ENCODE measurements around the gene PGPEP1.

Gene PGPEP1

DNA sequence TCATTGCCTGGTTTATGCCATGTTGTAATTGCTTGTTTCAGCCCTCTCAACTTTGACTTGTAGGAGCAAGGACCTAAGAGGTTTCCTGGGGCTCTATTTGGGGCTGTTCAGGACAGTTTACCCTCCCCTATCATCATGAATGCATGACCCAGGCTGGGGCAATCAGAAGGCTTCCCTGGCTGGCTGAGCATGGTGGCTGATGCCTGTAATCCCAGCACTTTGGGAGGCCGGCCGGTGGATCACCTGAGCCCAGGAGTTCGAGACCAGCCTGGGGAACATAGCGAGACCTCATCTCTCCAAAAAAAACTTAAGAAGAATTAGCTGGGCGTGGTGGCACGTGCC is 11.4 kb upstream of the PGPEP1 start:
- Histone ChIP-seq H3K4me1 (ENCODE audit: insufficient read depth, poor library complexity, severe bottlenecking) (no peaks in the 10 kb centered on the region), H3K36me3 (ENCODE audit: low read depth) (no peaks in the 10 kb centered on the region), H3K27me3 (ENCODE audit: insufficient read depth, poor library complexity, severe bottlenecking) (no peaks in the 10 kb centered on the region), H3K27ac (ENCODE audit: poor library complexity, severe bottlenecking) (peak overlapping the region; percentile 28), H3K9me3 (ENCODE audit: severe bottlenecking) (no peaks in the 10 kb centered on the region), H3K4me3 (ENCODE audit: severe bottlenecking) (peak overlapping the region; percentile 20)
- ATAC-seq (ENCODE audit: low read depth), result peak; percentile 4; the same call in 2 of the 3 replicates
- TF ChIP-seq, protein P1, sequence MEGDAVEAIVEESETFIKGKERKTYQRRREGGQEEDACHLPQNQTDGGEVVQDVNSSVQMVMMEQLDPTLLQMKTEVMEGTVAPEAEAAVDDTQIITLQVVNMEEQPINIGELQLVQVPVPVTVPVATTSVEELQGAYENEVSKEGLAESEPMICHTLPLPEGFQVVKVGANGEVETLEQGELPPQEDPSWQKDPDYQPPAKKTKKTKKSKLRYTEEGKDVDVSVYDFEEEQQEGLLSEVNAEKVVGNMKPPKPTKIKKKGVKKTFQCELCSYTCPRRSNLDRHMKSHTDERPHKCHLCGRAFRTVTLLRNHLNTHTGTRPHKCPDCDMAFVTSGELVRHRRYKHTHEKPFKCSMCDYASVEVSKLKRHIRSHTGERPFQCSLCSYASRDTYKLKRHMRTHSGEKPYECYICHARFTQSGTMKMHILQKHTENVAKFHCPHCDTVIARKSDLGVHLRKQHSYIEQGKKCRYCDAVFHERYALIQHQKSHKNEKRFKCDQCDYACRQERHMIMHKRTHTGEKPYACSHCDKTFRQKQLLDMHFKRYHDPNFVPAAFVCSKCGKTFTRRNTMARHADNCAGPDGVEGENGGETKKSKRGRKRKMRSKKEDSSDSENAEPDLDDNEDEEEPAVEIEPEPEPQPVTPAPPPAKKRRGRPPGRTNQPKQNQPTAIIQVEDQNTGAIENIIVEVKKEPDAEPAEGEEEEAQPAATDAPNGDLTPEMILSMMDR (IDR thresholded peaks at IDR 0.05; ENCODE audit: poor library complexity, severe bottlenecking), result no peak
- DNase-seq (ENCODE audit: low spot score), result no peak

DNA sequence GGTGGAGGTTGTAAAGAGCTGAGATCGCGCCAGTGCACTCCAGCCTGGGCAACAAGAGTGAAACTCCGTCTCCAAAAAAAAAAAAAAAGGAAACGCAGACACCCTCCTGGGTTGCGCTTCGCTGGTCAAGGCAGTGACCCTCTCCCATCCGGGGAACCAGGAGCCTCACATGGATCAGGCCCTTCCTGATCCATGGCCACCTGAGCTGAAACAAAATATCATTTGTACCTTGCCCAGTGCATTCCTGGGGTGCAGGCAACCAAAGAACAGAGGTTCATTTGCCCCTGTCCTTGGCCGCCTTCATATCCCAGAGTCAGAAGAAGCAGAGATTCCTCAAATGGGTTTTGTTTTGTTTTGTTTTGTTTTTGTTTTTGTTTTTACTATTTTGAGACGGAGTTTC is 9.5 kb upstream of the PGPEP1 start:
- TF ChIP-seq, protein P1 (IDR thresholded peaks at IDR 0.05; ENCODE audit: poor library complexity, severe bottlenecking), result no peak
- no peak overlapping the region for H3K27ac ChIP-seq (ENCODE audit: poor library complexity, severe bottlenecking)
- no peaks in the 10 kb centered on the region for H3K4me1 ChIP-seq (ENCODE audit: insufficient read depth, poor library complexity, severe bottlenecking)
- no peak for DNase-seq (ENCODE audit: low spot score)
- H3K4me3 ChIP-seq (ENCODE audit: severe bottlenecking), result no peak overlapping the region
- no peaks in the 10 kb centered on the region for H3K9me3 ChIP-seq (ENCODE audit: severe bottlenecking)
- H3K27me3 ChIP-seq (ENCODE audit: insufficient read depth, poor library complexity, severe bottlenecking), result no peaks in the 10 kb centered on the region
- ATAC-seq (ENCODE audit: low read depth), result no peak
- no peaks in the 10 kb centered on the region for H3K36me3 ChIP-seq (ENCODE audit: low read depth)

DNA sequence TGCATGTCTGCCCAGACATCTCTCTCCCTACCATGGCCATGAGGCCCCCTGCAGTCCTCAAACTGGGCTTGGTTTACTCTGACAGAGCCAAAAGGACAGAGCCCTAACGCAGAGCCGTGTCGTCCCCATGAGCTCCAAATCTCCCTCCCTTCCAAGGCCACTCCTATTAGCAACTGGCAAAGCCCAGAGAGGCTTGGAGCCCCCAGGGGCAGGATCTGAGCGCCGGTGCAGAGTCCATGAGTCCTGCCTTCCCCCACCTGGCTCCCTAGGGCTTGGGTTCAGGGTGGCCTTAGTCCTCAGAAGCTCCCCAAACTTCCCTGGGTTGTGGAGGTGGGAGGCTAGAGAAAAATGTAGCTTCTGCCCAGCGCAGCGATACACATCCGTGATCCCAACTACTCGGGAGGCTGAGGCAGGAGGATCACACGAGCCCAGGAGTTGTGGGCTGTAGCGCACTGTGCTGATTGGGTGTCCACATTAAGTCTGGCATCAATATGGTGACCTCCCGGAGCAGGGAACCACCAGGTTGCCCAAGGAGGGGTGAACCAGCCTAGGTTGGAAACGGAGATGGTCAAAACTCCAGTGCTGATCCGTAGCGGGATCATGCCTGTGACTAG is 7.4 kb upstream of the PGPEP1 start:
- ATAC-seq (ENCODE audit: low read depth) (no peak), DNase-seq (ENCODE audit: low spot score) (no peak)
- Histone ChIP-seq H3K27me3 (ENCODE audit: insufficient read depth, poor library complexity, severe bottlenecking) (no peaks in the 10 kb centered on the region), H3K4me1 (ENCODE audit: insufficient read depth, poor library complexity, severe bottlenecking) (no peaks in the 10 kb centered on the region), H3K27ac (ENCODE audit: poor library complexity, severe bottlenecking) (no peak overlapping the region), H3K4me3 (ENCODE audit: severe bottlenecking) (no peak overlapping the region), H3K9me3 (ENCODE audit: severe bottlenecking) (no peaks in the 10 kb centered on the region), H3K36me3 (ENCODE audit: low read depth) (no peaks in the 10 kb centered on the region)
- TF ChIP-seq, protein P1 (IDR thresholded peaks at IDR 0.05; ENCODE audit: poor library complexity, severe bottlenecking), result no peak

DNA sequence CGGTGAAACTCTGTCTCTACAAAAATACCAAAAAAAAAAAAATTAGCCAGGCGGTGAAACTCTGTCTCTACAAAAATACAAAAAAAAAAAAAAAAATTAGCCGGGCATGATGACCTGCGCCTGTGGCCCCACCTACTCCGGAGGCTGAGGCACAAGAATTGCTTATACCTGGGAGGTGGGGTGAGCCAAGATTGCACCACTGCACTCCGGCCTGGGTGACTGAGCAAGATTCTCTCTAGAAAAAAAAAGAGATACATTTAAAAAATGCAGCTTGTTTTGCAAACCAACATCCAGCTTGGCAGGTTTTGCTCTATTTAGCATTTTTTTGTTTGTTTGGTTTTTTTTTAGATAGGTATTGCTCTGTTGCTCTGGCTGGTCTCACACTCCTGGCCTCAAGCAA is 6.7 kb upstream of the PGPEP1 start:
- no peak for DNase-seq (ENCODE audit: low spot score)
- TF ChIP-seq, protein P1 (IDR thresholded peaks at IDR 0.05; ENCODE audit: poor library complexity, severe bottlenecking), result no peak
- peak; percentile 55; the same call in 1 of the 3 replicates for ATAC-seq (ENCODE audit: low read depth)
- no peaks in the 10 kb centered on the region for H3K4me1 ChIP-seq (ENCODE audit: insufficient read depth, poor library complexity, severe bottlenecking)
- no peaks in the 10 kb centered on the region for H3K27me3 ChIP-seq (ENCODE audit: insufficient read depth, poor library complexity, severe bottlenecking)
- no peaks in the 10 kb centered on the region for H3K36me3 ChIP-seq (ENCODE audit: low read depth)
- H3K9me3 ChIP-seq (ENCODE audit: severe bottlenecking), result no peaks in the 10 kb centered on the region
- no peak overlapping the region for H3K27ac ChIP-seq (ENCODE audit: poor library complexity, severe bottlenecking)
- no peak overlapping the region for H3K4me3 ChIP-seq (ENCODE audit: severe bottlenecking)

DNA sequence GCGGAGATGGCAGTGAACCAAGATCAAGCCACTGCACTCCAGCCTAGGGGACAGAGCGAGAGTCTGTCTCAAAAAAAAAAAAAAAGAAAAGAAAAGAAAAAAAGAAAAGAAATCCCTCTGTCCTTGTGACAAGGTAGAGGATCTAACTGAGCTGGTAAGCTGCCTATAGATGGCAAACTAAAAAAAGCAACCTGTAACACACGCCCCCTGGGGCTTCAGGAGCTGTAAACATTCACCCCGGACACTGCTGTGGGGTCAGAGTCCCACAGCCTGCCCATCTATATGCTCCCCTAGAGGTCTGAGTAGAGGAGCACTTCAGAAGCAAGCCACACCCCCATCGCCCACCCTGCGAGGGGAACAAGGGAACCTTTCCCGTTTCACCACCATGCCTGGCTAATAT is 4.3 kb upstream of the PGPEP1 start:
- ATAC-seq (ENCODE audit: low read depth) (no peak), DNase-seq (ENCODE audit: low spot score) (no peak)
- Histone ChIP-seq H3K27me3 (ENCODE audit: insufficient read depth, poor library complexity, severe bottlenecking) (no peaks in the 10 kb centered on the region), H3K9me3 (ENCODE audit: severe bottlenecking) (no peaks in the 10 kb centered on the region), H3K27ac (ENCODE audit: poor library complexity, severe bottlenecking) (no peak overlapping the region), H3K4me3 (ENCODE audit: severe bottlenecking) (no peak overlapping the region), H3K36me3 (ENCODE audit: low read depth) (no peaks in the 10 kb centered on the region), H3K4me1 (ENCODE audit: insufficient read depth, poor library complexity, severe bottlenecking) (no peaks in the 10 kb centered on the region)
- TF ChIP-seq, protein P1 (IDR thresholded peaks at IDR 0.05; ENCODE audit: poor library complexity, severe bottlenecking), result no peak
